HEK293 (cell line): ENCODE results near the gene IFRD2.

ENCODE experiments used
- CTCF ChIA-PET: fragments of 350-600 bp; formaldehyde crosslinking; extraction: SDS; loops from one replicate; lab custom pipeline; 2021; ENCODE audit warnings: antibody characterized with exemption; lab: Yijun Ruan, JAX
- POLR2A ChIA-PET: fragments of 300-600 bp; formaldehyde crosslinking; extraction: SDS; loops from one replicate; lab custom pipeline; 2020; ENCODE audit warnings: antibody characterized with exemption, inconsistent platforms; lab: Yijun Ruan, JAX
- H3K27ac ChIP-seq: fragments of 200-500 bp; sonication (Bioruptor generic); 2 replicates; pipeline ENCODE4 v1.5.1; 2014; ENCODE audit warnings: low read depth, low read length, control low read depth, inconsistent platforms; ENCODE audit errors: extremely low read depth
- H3K36me3 ChIP-seq, 2 experiments: fragments of 200-500 bp in 1 of 2; sonication (Bioruptor generic) in 1 of 2; 1 replicate in 1 of 2; 2 replicates in 1 of 2; pipeline ENCODE4 v1.5.1; 2014 to 2017; ENCODE audit warnings: inconsistent platforms in 2 of 2, low read length in 2 of 2; ENCODE audit not compliant: control insufficient read depth in 2 of 2, insufficient read depth in 1 of 2
- H3K4me1 ChIP-seq: fragments of 200-500 bp; sonication (Bioruptor generic); 2 replicates; pipeline ENCODE4 v1.5.1; 2014; ENCODE audit warnings: mild to moderate bottlenecking, low read length, inconsistent platforms; ENCODE audit not compliant: control insufficient read depth, insufficient read depth
- H3K4me3 ChIP-seq: 2 replicates; pipeline ENCODE4 v1.5.1; 2011; ENCODE audit warnings: low read depth, mild to moderate bottlenecking, control low read depth, low read length, moderate library complexity
- H3K9me3 ChIP-seq: fragments of 200-500 bp; sonication (Bioruptor generic); 2 replicates; pipeline ENCODE4 v1.5.1; 2014; ENCODE audit warnings: low read depth, low read length, inconsistent platforms; ENCODE audit not compliant: control insufficient read depth, insufficient read depth
- GLIS1 ChIP-seq: fragments of 450-650 bp; formaldehyde crosslinking; IDR thresholded peaks from 2 replicates; pipeline ENCODE4 v1.5.1; 2016; ENCODE audit warnings: missing biosample characterization, missing genetic modification characterization
- PRDM6 ChIP-seq: fragments of 450-650 bp; formaldehyde crosslinking; IDR thresholded peaks from 2 replicates; pipeline ENCODE4 v1.5.1; 2017; ENCODE audit warnings: missing biosample characterization, missing genetic modification characterization
- SCRT2 ChIP-seq: fragments of 450-650 bp; formaldehyde crosslinking; IDR thresholded peaks from 2 replicates; pipeline ENCODE4 v1.5.1; 2016; ENCODE audit warnings: missing biosample characterization, missing genetic modification characterization
- ZBTB20 ChIP-seq: fragments of 450-650 bp; formaldehyde crosslinking; IDR thresholded peaks from 2 replicates; pipeline ENCODE4 v1.5.1; 2016; ENCODE audit warnings: missing biosample characterization, missing genetic modification characterization
- ZBTB21 ChIP-seq: fragments of 450-650 bp; formaldehyde crosslinking; IDR thresholded peaks from 2 replicates; pipeline ENCODE4 v1.5.1; 2017; ENCODE audit warnings: missing biosample characterization, missing genetic modification characterization
- ZBTB48 ChIP-seq: fragments of 450-650 bp; formaldehyde crosslinking; IDR thresholded peaks from 2 replicates; pipeline ENCODE4 v1.5.1; 2016; ENCODE audit warnings: missing biosample characterization, missing genetic modification characterization
- ZNF10 ChIP-seq: fragments of 450-650 bp; formaldehyde crosslinking; IDR thresholded peaks from 2 replicates; pipeline ENCODE4 v1.5.1; 2017; ENCODE audit warnings: missing biosample characterization, missing genetic modification characterization
- ZNF121 ChIP-seq: fragments of 450-650 bp; formaldehyde crosslinking; IDR thresholded peaks from 2 replicates; pipeline ENCODE4 v1.5.1; 2016; ENCODE audit warnings: missing biosample characterization, missing genetic modification characterization
- ZNF302 ChIP-seq: fragments of 450-650 bp; formaldehyde crosslinking; IDR thresholded peaks from 2 replicates; pipeline ENCODE4 v1.5.1; 2016; ENCODE audit warnings: missing biosample characterization, missing genetic modification characterization, low read depth
- ZNF335 ChIP-seq: fragments of 450-650 bp; formaldehyde crosslinking; conservative IDR thresholded peaks from 2 replicates; pipeline ENCODE4 v1.5.1; 2016; ENCODE audit warnings: missing biosample characterization, missing genetic modification characterization
- ZNF394 ChIP-seq: fragments of 450-650 bp; formaldehyde crosslinking; IDR thresholded peaks from 2 replicates; pipeline ENCODE4 v1.5.1; 2016; ENCODE audit warnings: missing biosample characterization, missing genetic modification characterization, mild to moderate bottlenecking, moderate library complexity, borderline replicate concordance
- ZNF629 ChIP-seq: fragments of 450-650 bp; formaldehyde crosslinking; IDR thresholded peaks from 2 replicates; pipeline ENCODE4 v1.5.1; 2017; ENCODE audit warnings: missing biosample characterization, missing genetic modification characterization
- ZNF692 ChIP-seq: fragments of 450-650 bp; formaldehyde crosslinking; IDR thresholded peaks from 2 replicates; pipeline ENCODE4 v1.5.1; 2016; ENCODE audit warnings: missing biosample characterization, missing genetic modification characterization
- ZNF76 ChIP-seq: fragments of 450-650 bp; formaldehyde crosslinking; IDR thresholded peaks from 2 replicates; pipeline ENCODE4; 2016; ENCODE audit warnings: low read depth, missing biosample characterization, missing genetic modification characterization, borderline replicate concordance
- ZNF776 ChIP-seq: fragments of 450-650 bp; formaldehyde crosslinking; IDR thresholded peaks from 2 replicates; pipeline ENCODE4 v1.5.0; 2017; ENCODE audit warnings: missing biosample characterization, missing genetic modification characterization, borderline replicate concordance
- ZNF843 ChIP-seq: fragments of 450-650 bp; formaldehyde crosslinking; IDR thresholded peaks from 2 replicates; pipeline ENCODE4 v1.5.1; 2016; ENCODE audit warnings: missing biosample characterization, missing genetic modification characterization
- TF ChIP-seq, protein P1 (sequence below): fragments of 450-650 bp; formaldehyde crosslinking; IDR thresholded peaks from 2 replicates; pipeline ENCODE4 v1.5.1; 2016; ENCODE audit warnings: missing biosample characterization, missing genetic modification characterization
- TF ChIP-seq, protein P2 (sequence below): fragments of 450-650 bp; formaldehyde crosslinking; optimal IDR thresholded peaks from 2 replicates; pipeline ENCODE3; 2016; ENCODE audit warnings: missing biosample characterization, mild to moderate bottlenecking, missing genetic modification characterization

The IFRD2 gene

GRCh38 chr3:50318163-50318562 lies 25.9 kb upstream of the IFRD2 start:
- POLR2A ChIA-PET: interaction anchor here (1.6 to 3.6 kb wide), 4 partner anchors 10 to 26 kb away, joined by 8 to 12 read pairs (median 12); partner anchors contain the start of genes HYAL3, IFRD2, NAA80 and TUSC2
- peaks cover 7% of the 10 kb centered on the region; the same call in 1 of the 2 replicates for H3K4me1 ChIP-seq
- TF ChIP-seq ZNF302 (tag by site-specific recombination) (no peak), GLIS1 (tag by site-specific recombination) (0 out of 2 replicates have a peak, but pooled peaks have one; percentile 5)
- TF ChIP-seq, all 188 proteins: peak for 1
- Histone ChIP-seq H3K4me3 (no peak overlapping the region), H3K9me3 (no peaks in the 10 kb centered on the region), H3K27ac (no peak overlapping the region), H3K36me3 (peaks cover 0 to 38% of the 10 kb centered on the region in 2 experiments; a peak in 1 of 3 replicates)
- CTCF ChIA-PET: interaction anchor here (0.6 to 1.2 kb wide), 2 partner anchors 27 to 44 kb away, joined by 3 read pairs; no protein-coding TSS in a partner anchor

- CTCF ChIA-PET: interaction anchor here (0.6 to 1.0 kb wide), 2 partner anchors 18 to 26 kb away, joined by 3 to 7 read pairs; partner anchors contain the start of genes HYAL3 and NAA80
- Histone ChIP-seq H3K27ac (no peak overlapping the region), H3K36me3 (peaks cover 0 to 38% of the 10 kb centered on the region in 2 experiments; a peak in 1 of 3 replicates), H3K4me1 (peaks cover 7% of the 10 kb centered on the region; the same call in 1 of the 2 replicates), H3K9me3 (no peaks in the 10 kb centered on the region), H3K4me3 (no peak overlapping the region)
- TF ChIP-seq SCRT2: no peak
- 0 out of 2 replicates have a peak, but pooled peaks have one; percentile 36 for TF ChIP-seq ZBTB48 (tag by site-specific recombination)
- POLR2A ChIA-PET: interaction anchor here (1.0 to 3.6 kb wide), 5 partner anchors 11 to 53 kb away, joined by 3 to 12 read pairs (median 11); partner anchors contain the start of genes HYAL3, IFRD2, NAA80 and TUSC2
These were observed 25.1 kb upstream of the IFRD2 start for GRCh38 chr3:50317300-50317699.

- H3K4me3 ChIP-seq: no peak overlapping the region
- ChIA-PET POLR2A (interaction anchor here (0.5 to 3.6 kb wide), 6 partner anchors 11 to 52 kb away, joined by 3 to 12 read pairs (median 10); partner anchors contain the start of genes HYAL3, IFRD2, NAA80 and TUSC2), CTCF (interaction anchor here (1.0 kb wide), 1 partner anchor 18 kb away, joined by 7 read pairs; the partner anchor contains the start of genes HYAL3 and NAA80)
- H3K36me3 ChIP-seq: peaks cover 0 to 38% of the 10 kb centered on the region in 2 experiments; a peak in 1 of 3 replicates
- H3K9me3 ChIP-seq: no peaks in the 10 kb centered on the region
- peaks cover 7% of the 10 kb centered on the region; the same call in 1 of the 2 replicates for H3K4me1 ChIP-seq
- no peak overlapping the region for H3K27ac ChIP-seq
- TF ChIP-seq, protein P1, sequence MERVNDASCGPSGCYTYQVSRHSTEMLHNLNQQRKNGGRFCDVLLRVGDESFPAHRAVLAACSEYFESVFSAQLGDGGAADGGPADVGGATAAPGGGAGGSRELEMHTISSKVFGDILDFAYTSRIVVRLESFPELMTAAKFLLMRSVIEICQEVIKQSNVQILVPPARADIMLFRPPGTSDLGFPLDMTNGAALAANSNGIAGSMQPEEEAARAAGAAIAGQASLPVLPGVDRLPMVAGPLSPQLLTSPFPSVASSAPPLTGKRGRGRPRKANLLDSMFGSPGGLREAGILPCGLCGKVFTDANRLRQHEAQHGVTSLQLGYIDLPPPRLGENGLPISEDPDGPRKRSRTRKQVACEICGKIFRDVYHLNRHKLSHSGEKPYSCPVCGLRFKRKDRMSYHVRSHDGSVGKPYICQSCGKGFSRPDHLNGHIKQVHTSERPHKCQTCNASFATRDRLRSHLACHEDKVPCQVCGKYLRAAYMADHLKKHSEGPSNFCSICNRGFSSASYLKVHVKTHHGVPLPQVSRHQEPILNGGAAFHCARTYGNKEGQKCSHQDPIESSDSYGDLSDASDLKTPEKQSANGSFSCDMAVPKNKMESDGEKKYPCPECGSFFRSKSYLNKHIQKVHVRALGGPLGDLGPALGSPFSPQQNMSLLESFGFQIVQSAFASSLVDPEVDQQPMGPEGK (tag by site-specific recombination): peak; percentile 85
- peak; percentile 27; the same call in 1 of the 2 replicates for TF ChIP-seq ZNF692 (tag by site-specific recombination)
- TF ChIP-seq ZNF843: no peak
- no peak for TF ChIP-seq ZNF76 (tag by site-specific recombination)
- 0 out of 2 replicates have a peak, but pooled peaks have one; percentile 36 for TF ChIP-seq ZNF629
- peak; percentile 56; the same call in 1 of the 2 replicates for TF ChIP-seq ZNF335 (tag by site-specific recombination)
- TF ChIP-seq PRDM6 (tag by site-specific recombination): no peak
- TF ChIP-seq, protein P2, sequence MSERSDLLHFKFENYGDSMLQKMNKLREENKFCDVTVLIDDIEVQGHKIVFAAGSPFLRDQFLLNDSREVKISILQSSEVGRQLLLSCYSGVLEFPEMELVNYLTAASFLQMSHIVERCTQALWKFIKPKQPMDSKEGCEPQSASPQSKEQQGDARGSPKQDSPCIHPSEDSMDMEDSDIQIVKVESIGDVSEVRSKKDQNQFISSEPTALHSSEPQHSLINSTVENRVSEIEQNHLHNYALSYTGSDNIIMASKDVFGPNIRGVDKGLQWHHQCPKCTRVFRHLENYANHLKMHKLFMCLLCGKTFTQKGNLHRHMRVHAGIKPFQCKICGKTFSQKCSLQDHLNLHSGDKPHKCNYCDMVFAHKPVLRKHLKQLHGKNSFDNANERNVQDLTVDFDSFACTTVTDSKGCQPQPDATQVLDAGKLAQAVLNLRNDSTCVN: no peak
- no peak for TF ChIP-seq ZNF776
- peak; percentile 93 for TF ChIP-seq ZNF394 (tag by site-specific recombination)
- TF ChIP-seq ZNF10 (tag by site-specific recombination): peak; percentile 62; the same call in 1 of the 2 replicates
- no peak for TF ChIP-seq ZBTB21 (tag by site-specific recombination)
- TF ChIP-seq ZNF121 (tag by site-specific recombination): no peak
- peak; percentile 53; the same call in 1 of the 2 replicates for TF ChIP-seq ZBTB20 (tag by site-specific recombination)
These were observed 24.5 kb upstream of the IFRD2 start for GRCh38 chr3:50316657-50317242.
